ENCODE data around the gene RIMS4.

DNA sequence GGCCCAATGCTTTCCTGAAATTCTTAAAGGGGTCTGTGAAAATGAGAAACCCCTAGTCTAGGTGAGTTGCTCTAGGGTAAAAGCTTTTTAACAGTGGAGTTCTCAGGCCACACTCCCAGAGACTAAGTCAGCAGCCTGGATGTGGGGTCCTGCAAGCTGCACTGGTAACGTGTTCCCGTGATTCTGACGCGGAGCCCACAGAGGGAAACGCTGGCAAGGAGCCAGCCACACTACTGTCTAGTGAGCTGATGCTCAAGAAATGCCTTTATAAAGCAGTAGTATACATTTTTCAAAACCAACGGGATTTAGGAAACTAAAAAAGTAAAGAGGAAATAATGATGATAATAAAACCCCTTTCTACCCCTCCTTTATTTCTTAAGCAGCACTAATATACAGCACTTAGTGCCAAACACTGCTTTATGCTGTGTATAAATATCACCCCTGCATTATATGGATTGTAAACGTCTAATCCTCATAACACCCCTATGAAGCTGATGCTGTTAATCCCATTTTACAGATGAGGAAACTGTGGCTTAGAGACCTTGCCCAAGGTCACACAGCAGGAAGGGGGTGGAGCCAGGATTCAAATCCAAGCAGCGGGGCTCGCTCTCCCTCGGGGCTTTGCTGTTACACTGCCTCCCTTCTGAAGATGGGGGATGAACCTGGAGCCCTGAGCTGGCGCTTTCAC, 39.7 kb downstream of the RIMS4 start:
- TF ChIP-seq POLR2A (IDR thresholded peaks at IDR 0.05; ENCODE audit: low read length) (no peak), GATA1 (IDR thresholded peaks at IDR 0.05; ENCODE audit: low read depth, low read length) (no peak)
